ENCODE data around the gene FRK. TPM values are rescaled to one million over a fixed set of nuclear protein-coding genes. Genes with fewer than 3 reads are reported as not detected.

Gene FRK
- total RNA-seq, 1 donor from 2014 or later, result 2.6 TPM

GRCh38 chr6:116012471-116012949, 48.2 kb downstream of the FRK start:
- intact Hi-C loops (cut with DNase I), result no loop called here
- DNase-seq (ENCODE audit: low spot score), result no peak

- intact Hi-C loops (cut with DNase I), result loop anchor here (2.0 kb wide), 1 partner anchor 89 kb away; the partner anchor contains the start of gene NT5DC1
These were observed 49.2 kb downstream of the FRK start for GRCh38 chr6:116011520-116011919.

GRCh38 chr6:116010790-116011401, 49.8 kb downstream of the FRK start:
- intact Hi-C loops (cut with DNase I), result loop anchor here (2.0 kb wide), 1 partner anchor 90 kb away; the partner anchor contains the start of gene NT5DC1
- DNase-seq (ENCODE audit: low spot score), result no peak

More at GRCh38 chr6:116011520-116011919, 49.2 kb downstream of the FRK start:
- no peak for DNase-seq (ENCODE audit: low spot score)

- no peak for DNase-seq (ENCODE audit: low spot score)
- intact Hi-C loops (cut with DNase I), result loop anchor here (2.0 kb wide), 1 partner anchor 90 kb away; the partner anchor contains the start of gene NT5DC1
These were observed 50.3 kb downstream of the FRK start for GRCh38 chr6:116010386-116010785.

GRCh38 chr6:116008470-116009243, 52.0 kb downstream of the FRK start:
- no peak for DNase-seq (ENCODE audit: low spot score)
- intact Hi-C loops (cut with DNase I), result no loop called here

GRCh38 chr6:116004841-116005815, 55.6 kb downstream of the FRK start:
- no peak for DNase-seq (ENCODE audit: low spot score)
- intact Hi-C loops (cut with DNase I), result no loop called here

GRCh38 chr6:116003668-116004067, 57.0 kb downstream of the FRK start:
- no peak for DNase-seq (ENCODE audit: low spot score)
- intact Hi-C loops (cut with DNase I), result no loop called here

- DNase-seq (ENCODE audit: low spot score), result no peak
These were observed 57.9 kb downstream of the FRK start for GRCh38 chr6:116002756-116003155.

GRCh38 chr6:115999235-115999634, 61.5 kb downstream of the FRK start:
- DNase-seq (ENCODE audit: low spot score), result no peak
- intact Hi-C loops (cut with DNase I), result no loop called here

More at GRCh38 chr6:116002756-116003155, 57.9 kb downstream of the FRK start:
- intact Hi-C loops (cut with DNase I), result no loop called here

- DNase-seq (ENCODE audit: low spot score), result no peak
- intact Hi-C loops (cut with DNase I), result no loop called here
These were observed 62.6 kb downstream of the FRK start for GRCh38 chr6:115997990-115998585.

- no peak for DNase-seq (ENCODE audit: low spot score)
These were observed 74.7 kb downstream of the FRK start for GRCh38 chr6:115986026-115986425.

GRCh38 chr6:115984809-115985208, 75.9 kb downstream of the FRK start:
- DNase-seq (ENCODE audit: low spot score), result no peak
- intact Hi-C loops (cut with DNase I), result no loop called here

More at GRCh38 chr6:115986026-115986425, 74.7 kb downstream of the FRK start:
- intact Hi-C loops (cut with DNase I), result no loop called here

- no peak for DNase-seq (ENCODE audit: low spot score)
- intact Hi-C loops (cut with DNase I), result no loop called here
These were observed 76.7 kb downstream of the FRK start for GRCh38 chr6:115983998-115984397.

GRCh38 chr6:115982453-115982852, 78.2 kb downstream of the FRK start:
- intact Hi-C loops (cut with DNase I), result no loop called here
- no peak for DNase-seq (ENCODE audit: low spot score)

GRCh38 chr6:115977220-115977619, 83.5 kb downstream of the FRK start:
- DNase-seq (ENCODE audit: low spot score), result no peak
- intact Hi-C loops (cut with DNase I), result no loop called here

GRCh38 chr6:115976321-115976870, 84.3 kb downstream of the FRK start:
- DNase-seq (ENCODE audit: low spot score), result no peak
- intact Hi-C loops (cut with DNase I), result no loop called here

GRCh38 chr6:115972679-115973078, 88.0 kb downstream of the FRK start:
- DNase-seq (ENCODE audit: low spot score), result no peak
- intact Hi-C loops (cut with DNase I), result no loop called here

- DNase-seq (ENCODE audit: low spot score), result no peak
- intact Hi-C loops (cut with DNase I), result no loop called here
These were observed 88.9 kb downstream of the FRK start for GRCh38 chr6:115971785-115972184.

GRCh38 chr6:115969930-115970273, 90.8 kb downstream of the FRK start:
- no peak for DNase-seq (ENCODE audit: low spot score)
- intact Hi-C loops (cut with DNase I), result no loop called here
